Suprapubic skin (tissue), 3 donors: ENCODE results near the gene MED22.
"Not testable (repeated sequence)": the region's sequence is repeated elsewhere in the genome, so short reads cannot be mapped to it uniquely, and the experiment has no call there.

ENCODE experiments used
- EP300 ChIP-seq: sonication (generic); formaldehyde crosslinking; IDR thresholded peaks from one replicate; pipeline ENCODE4 v1.6.1; 2017; ENCODE audit warnings: antibody characterized with exemption
- POLR2A ChIP-seq, 2 donors: fragments of 450-650 bp; IDR thresholded peaks; one replicate each; pipeline ENCODE4 v1.6.1; 2017; ENCODE audit warnings: antibody characterized with exemption in 2 of 2, mild to moderate bottlenecking in 2 of 2, moderate library complexity in 2 of 2
- TF ChIP-seq, protein P1 (sequence below), 2 donors: fragments of 200-600 bp in 1 of 2; fragments of 450-650 bp in 1 of 2; sonication (generic) in 1 of 2; IDR thresholded peaks; one replicate each; pipeline ENCODE4 v1.5.1; 2016 to 2019; ENCODE audit warnings: antibody characterized with exemption in 2 of 2, mild to moderate bottlenecking in 1 of 2, moderate library complexity in 1 of 2

DNA sequence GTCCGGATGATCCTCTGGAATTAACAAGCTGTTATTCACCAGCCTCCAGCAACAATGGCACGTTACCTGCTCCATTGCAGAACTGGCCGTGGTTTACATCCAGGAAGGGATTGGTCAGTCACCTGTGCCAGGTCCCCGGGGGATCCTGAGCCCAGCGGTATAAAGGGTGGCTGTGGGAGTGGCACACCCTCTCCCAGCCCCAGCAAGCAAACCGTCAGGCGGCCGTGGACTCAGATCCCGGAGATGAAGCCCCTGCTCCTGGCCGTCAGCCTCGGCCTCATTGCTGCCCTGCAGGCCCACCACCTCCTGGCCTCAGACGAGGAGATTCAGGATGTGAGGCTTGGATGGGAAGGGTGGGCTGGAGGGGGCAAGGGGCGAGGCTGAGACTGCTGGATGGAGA is 30.4 kb downstream of the MED22 start:
- TF ChIP-seq, protein P1, sequence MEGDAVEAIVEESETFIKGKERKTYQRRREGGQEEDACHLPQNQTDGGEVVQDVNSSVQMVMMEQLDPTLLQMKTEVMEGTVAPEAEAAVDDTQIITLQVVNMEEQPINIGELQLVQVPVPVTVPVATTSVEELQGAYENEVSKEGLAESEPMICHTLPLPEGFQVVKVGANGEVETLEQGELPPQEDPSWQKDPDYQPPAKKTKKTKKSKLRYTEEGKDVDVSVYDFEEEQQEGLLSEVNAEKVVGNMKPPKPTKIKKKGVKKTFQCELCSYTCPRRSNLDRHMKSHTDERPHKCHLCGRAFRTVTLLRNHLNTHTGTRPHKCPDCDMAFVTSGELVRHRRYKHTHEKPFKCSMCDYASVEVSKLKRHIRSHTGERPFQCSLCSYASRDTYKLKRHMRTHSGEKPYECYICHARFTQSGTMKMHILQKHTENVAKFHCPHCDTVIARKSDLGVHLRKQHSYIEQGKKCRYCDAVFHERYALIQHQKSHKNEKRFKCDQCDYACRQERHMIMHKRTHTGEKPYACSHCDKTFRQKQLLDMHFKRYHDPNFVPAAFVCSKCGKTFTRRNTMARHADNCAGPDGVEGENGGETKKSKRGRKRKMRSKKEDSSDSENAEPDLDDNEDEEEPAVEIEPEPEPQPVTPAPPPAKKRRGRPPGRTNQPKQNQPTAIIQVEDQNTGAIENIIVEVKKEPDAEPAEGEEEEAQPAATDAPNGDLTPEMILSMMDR (IDR thresholded peaks at IDR 0.05) = not testable (repeated sequence)
- not testable (repeated sequence) for TF ChIP-seq EP300; POLR2A (IDR thresholded peaks at IDR 0.05)
